ENCODE data around the gene DMP1.

Gene DMP1

GRCh38 chr4:87649980-87650379 is at the start of gene DMP1:
DMP1 (plus strand) TSS chr4:87650280; CDS start chr4:87656493, 6,213 bp downstream.
- DNase-seq (ENCODE audit: low spot score), result no peak

GRCh38 chr4:87601361-87601760 is 48.7 kb upstream of the DMP1 start:
- DNase-seq (ENCODE audit: low spot score), result no peak

GRCh38 chr4:87608229-87608628 is 41.9 kb upstream of the DMP1 start, which contains the start of gene DSPP:
DSPP (plus strand) TSS chr4:87608529; CDS start chr4:87610909, 2,380 bp downstream.
- no peak for DNase-seq (ENCODE audit: low spot score)

- DNase-seq (ENCODE audit: low spot score), result no peak
Measured at GRCh38 chr4:87614292-87614890, 35.7 kb upstream of the DMP1 start.

GRCh38 chr4:87616268-87616667 is 33.8 kb upstream of the DMP1 start:
- DNase-seq (ENCODE audit: low spot score), result no peak

GRCh38 chr4:87620086-87620485 is 30.0 kb upstream of the DMP1 start:
- no peak for DNase-seq (ENCODE audit: low spot score)

GRCh38 chr4:87620491-87620890 is 29.6 kb upstream of the DMP1 start:
- no peak for DNase-seq (ENCODE audit: low spot score)

GRCh38 chr4:87622303-87622702 is 27.8 kb upstream of the DMP1 start:
- no peak for DNase-seq (ENCODE audit: low spot score)

- DNase-seq (ENCODE audit: low spot score), result no peak
Measured at GRCh38 chr4:87624698-87625097, 25.4 kb upstream of the DMP1 start.

GRCh38 chr4:87631668-87632067 is 18.4 kb upstream of the DMP1 start:
- no peak for DNase-seq (ENCODE audit: low spot score)

- no peak for DNase-seq (ENCODE audit: low spot score)
Measured at GRCh38 chr4:87632469-87632868, 17.6 kb upstream of the DMP1 start.

GRCh38 chr4:87633243-87633642 is 16.8 kb upstream of the DMP1 start:
- no peak for DNase-seq (ENCODE audit: low spot score)

- no peak for DNase-seq (ENCODE audit: low spot score)
Measured at GRCh38 chr4:87644286-87644685, 5.8 kb upstream of the DMP1 start.

- no peak for DNase-seq (ENCODE audit: low spot score)
Measured at GRCh38 chr4:87650938-87651337, 858 bp downstream of the DMP1 start.

GRCh38 chr4:87651941-87652340 is 1.9 kb downstream of the DMP1 start:
- DNase-seq (ENCODE audit: low spot score), result no peak

- no peak for DNase-seq (ENCODE audit: low spot score)
Measured at GRCh38 chr4:87654487-87655044, 4.5 kb downstream of the DMP1 start.

- no peak for DNase-seq (ENCODE audit: low spot score)
Measured at GRCh38 chr4:87657525-87657924, 7.4 kb downstream of the DMP1 start.

- DNase-seq (ENCODE audit: low spot score), result no peak
Measured at GRCh38 chr4:87659247-87659931, 9.3 kb downstream of the DMP1 start.

GRCh38 chr4:87662871-87663270 is 12.8 kb downstream of the DMP1 start:
- DNase-seq (ENCODE audit: low spot score), result no peak

- DNase-seq (ENCODE audit: low spot score), result no peak
Measured at GRCh38 chr4:87669373-87669772, 19.3 kb downstream of the DMP1 start.

GRCh38 chr4:87677731-87678130 is 27.7 kb downstream of the DMP1 start:
- DNase-seq (ENCODE audit: low spot score), result no peak

- DNase-seq (ENCODE audit: low spot score), result peak; percentile 42
Measured at GRCh38 chr4:87679449-87680169, 29.5 kb downstream of the DMP1 start.

GRCh38 chr4:87680271-87680670 is 30.2 kb downstream of the DMP1 start:
- no peak for DNase-seq (ENCODE audit: low spot score)
